Stomach (tissue), 4 donors: ENCODE measurements around the gene KRTAP12-2.

Experiments
- EP300 ChIP-seq: sonication (generic); formaldehyde crosslinking; IDR thresholded peaks from one replicate; pipeline ENCODE4 v1.6.1; 2017; ENCODE audit warnings: antibody characterized with exemption
- POLR2A ChIP-seq, 4 donors: fragments of 450-650 bp; IDR thresholded peaks; one replicate each; pipeline ENCODE4 v1.6.1; 2016; ENCODE audit warnings: antibody characterized with exemption in 4 of 4, control low read depth in 2 of 4, mild to moderate bottlenecking in 1 of 4, moderate library complexity in 1 of 4
- TF ChIP-seq, protein P1 (sequence below), 7 experiments: fragments of 450-650 bp in 4 of 7; fragments of 200-600 bp in 3 of 7; sonication (generic) in 3 of 7; IDR thresholded peaks; one replicate each; pipeline ENCODE4 v1.5.1; 2016 to 2019; ENCODE audit warnings: antibody characterized with exemption in 7 of 7, control low read depth in 2 of 7, mild to moderate bottlenecking in 1 of 7

DNA sequence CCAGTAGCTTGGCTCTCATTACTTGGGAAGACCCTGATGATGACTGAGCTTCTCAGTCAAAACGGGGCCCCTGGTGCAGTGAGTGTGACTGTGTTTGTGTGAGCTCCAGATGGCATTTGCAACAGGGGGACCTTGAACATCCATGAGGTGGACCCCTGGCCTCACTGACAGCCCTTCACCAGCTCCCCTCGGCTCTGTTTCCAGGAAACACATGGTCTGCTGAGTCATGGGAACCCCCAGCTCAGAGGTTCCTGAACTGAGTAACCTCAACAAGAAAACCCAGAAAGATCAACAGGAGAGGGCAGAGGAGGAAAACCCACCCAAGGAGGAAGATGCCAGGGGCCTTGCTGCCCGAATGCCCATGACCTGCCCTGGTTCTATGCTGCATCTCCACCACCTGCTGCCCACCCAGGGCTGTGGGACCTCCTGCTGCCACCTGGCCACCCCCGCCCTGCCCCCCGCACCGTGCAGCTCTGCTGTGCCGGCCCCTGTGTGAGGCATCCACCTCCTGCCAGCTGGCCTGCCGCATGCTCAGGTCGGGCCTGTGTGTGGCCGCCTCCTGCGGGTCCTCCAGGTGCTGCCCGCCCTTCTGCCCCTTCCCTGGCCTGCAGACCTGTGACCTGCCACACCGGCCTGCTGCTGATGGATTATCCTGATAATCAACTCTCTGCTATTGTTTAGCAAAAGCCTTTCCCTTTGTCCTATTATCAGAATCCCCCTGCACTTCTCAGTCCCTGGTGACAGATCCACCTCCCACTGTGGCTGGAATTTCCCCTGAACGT lies 19.5 kb upstream of the KRTAP12-2 start:
- TF ChIP-seq, protein P1, sequence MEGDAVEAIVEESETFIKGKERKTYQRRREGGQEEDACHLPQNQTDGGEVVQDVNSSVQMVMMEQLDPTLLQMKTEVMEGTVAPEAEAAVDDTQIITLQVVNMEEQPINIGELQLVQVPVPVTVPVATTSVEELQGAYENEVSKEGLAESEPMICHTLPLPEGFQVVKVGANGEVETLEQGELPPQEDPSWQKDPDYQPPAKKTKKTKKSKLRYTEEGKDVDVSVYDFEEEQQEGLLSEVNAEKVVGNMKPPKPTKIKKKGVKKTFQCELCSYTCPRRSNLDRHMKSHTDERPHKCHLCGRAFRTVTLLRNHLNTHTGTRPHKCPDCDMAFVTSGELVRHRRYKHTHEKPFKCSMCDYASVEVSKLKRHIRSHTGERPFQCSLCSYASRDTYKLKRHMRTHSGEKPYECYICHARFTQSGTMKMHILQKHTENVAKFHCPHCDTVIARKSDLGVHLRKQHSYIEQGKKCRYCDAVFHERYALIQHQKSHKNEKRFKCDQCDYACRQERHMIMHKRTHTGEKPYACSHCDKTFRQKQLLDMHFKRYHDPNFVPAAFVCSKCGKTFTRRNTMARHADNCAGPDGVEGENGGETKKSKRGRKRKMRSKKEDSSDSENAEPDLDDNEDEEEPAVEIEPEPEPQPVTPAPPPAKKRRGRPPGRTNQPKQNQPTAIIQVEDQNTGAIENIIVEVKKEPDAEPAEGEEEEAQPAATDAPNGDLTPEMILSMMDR (IDR thresholded peaks at IDR 0.05), result no peak
- no peak for TF ChIP-seq POLR2A (IDR thresholded peaks at IDR 0.05)
- TF ChIP-seq EP300, result no peak
